H9 (cell line): ENCODE measurements around the gene HECW1. TPM values are rescaled to one million over a fixed set of nuclear protein-coding genes. Genes with fewer than 3 reads are reported as not detected.

Experiments used
- DNase-seq: peaks from one replicate; pipeline ENCODE4 v3.0.0-alpha.2; 2017
- H2AFZ ChIP-seq: one replicate; pipeline ENCODE4 v1.6.1; 2013; ENCODE audit warnings: mild to moderate bottlenecking, low read length, control low read depth, moderate library complexity
- H2AK5ac ChIP-seq: 2 replicates; pipeline ENCODE4 v1.6.1; 2013; ENCODE audit warnings: low read length, control low read depth, mixed read lengths; ENCODE audit not compliant: insufficient read length
- H2BK120ac ChIP-seq: one replicate; pipeline ENCODE4 v1.6.1; 2013; ENCODE audit warnings: low read depth, mild to moderate bottlenecking, low read length, control low read depth, inconsistent platforms; ENCODE audit not compliant: poor library complexity, severe bottlenecking
- H2BK12ac ChIP-seq: 2 replicates; pipeline ENCODE4 v1.6.1; 2013; ENCODE audit warnings: low read length, control low read depth, mixed read lengths, low read depth; ENCODE audit not compliant: insufficient read length
- H2BK15ac ChIP-seq: 2 replicates; pipeline ENCODE4 v1.6.1; 2013; ENCODE audit warnings: low read depth, low read length, control low read depth
- H2BK20ac ChIP-seq: one replicate; pipeline ENCODE4 v1.6.1; 2013; ENCODE audit warnings: low read depth, mild to moderate bottlenecking, low read length, control low read depth, inconsistent platforms; ENCODE audit not compliant: poor library complexity, severe bottlenecking
- H2BK5ac ChIP-seq: 2 replicates; pipeline ENCODE4 v1.6.1; 2013; ENCODE audit warnings: low read length, control low read depth, mixed read lengths; ENCODE audit not compliant: insufficient read length
- H3K14ac ChIP-seq: 2 replicates; pipeline ENCODE4 v1.6.1; 2013; ENCODE audit warnings: low read length, control low read depth; ENCODE audit not compliant: insufficient read depth
- H3K18ac ChIP-seq: 2 replicates; pipeline ENCODE4 v1.6.1; 2013; ENCODE audit warnings: low read depth, mild to moderate bottlenecking, mixed read lengths, low read length, control low read depth; ENCODE audit not compliant: insufficient read length
- H3K23ac ChIP-seq: 2 replicates; pipeline ENCODE4 v1.6.1; 2013; ENCODE audit warnings: low read length, control low read depth, mixed read lengths, low read depth; ENCODE audit not compliant: insufficient read length
- H3K23me2 ChIP-seq: 2 replicates; pipeline ENCODE4 v1.6.1; 2013; ENCODE audit warnings: low read depth, mild to moderate bottlenecking, mixed read lengths, low read length, control low read depth; ENCODE audit not compliant: insufficient read length, poor library complexity, severe bottlenecking
- H3K27ac ChIP-seq: 2 replicates; pipeline ENCODE4 v1.5.1; 2013; ENCODE audit warnings: low read length, control low read depth, mixed read lengths, low read depth; ENCODE audit not compliant: insufficient read length
- H3K27me3 ChIP-seq: 2 replicates; pipeline ENCODE4 v1.6.1; 2013; ENCODE audit warnings: low read length, control low read depth, inconsistent platforms; ENCODE audit not compliant: insufficient read depth
- H3K4ac ChIP-seq: 2 replicates; pipeline ENCODE4 v1.6.1; 2013; ENCODE audit warnings: low read depth, mild to moderate bottlenecking, control low read depth, inconsistent platforms, low read length, moderate library complexity
- H3K4me1 ChIP-seq: 2 replicates; pipeline ENCODE4 v1.6.1; 2013; ENCODE audit warnings: low read length, control low read depth, inconsistent platforms; ENCODE audit not compliant: insufficient read depth
- H3K4me2 ChIP-seq: 2 replicates; pipeline ENCODE4 v1.6.1; 2013; ENCODE audit warnings: low read length, control low read depth, mixed read lengths; ENCODE audit not compliant: insufficient read length, insufficient read depth
- H3K56ac ChIP-seq: 2 replicates; pipeline ENCODE4 v1.6.1; 2013; ENCODE audit warnings: low read depth, mild to moderate bottlenecking, mixed read lengths, low read length, control low read depth; ENCODE audit not compliant: insufficient read length
- H3K79me1 ChIP-seq: 2 replicates; pipeline ENCODE4 v1.6.1; 2013; ENCODE audit warnings: low read depth, mild to moderate bottlenecking, moderate library complexity, low read length, control low read depth, inconsistent platforms; ENCODE audit not compliant: insufficient read depth, poor library complexity, severe bottlenecking
- H3K79me2 ChIP-seq: 2 replicates; pipeline ENCODE4 v1.6.1; 2013; ENCODE audit warnings: low read length, control low read depth, inconsistent platforms; ENCODE audit not compliant: insufficient read depth
- H3K9ac ChIP-seq: 2 replicates; pipeline ENCODE4 v1.6.1; 2013; ENCODE audit warnings: low read length, control low read depth, mixed read lengths; ENCODE audit not compliant: insufficient read length; ENCODE audit errors: extremely low read depth
- H3K9me3 ChIP-seq: one replicate; pipeline ENCODE4 v1.6.1; 2013; ENCODE audit warnings: low read depth, low read length, inconsistent platforms; ENCODE audit not compliant: control insufficient read depth
- H3T11ph ChIP-seq: one replicate; pipeline ENCODE4 v1.6.1; 2013; ENCODE audit warnings: mild to moderate bottlenecking, low read length, control low read depth, inconsistent platforms
- H4K20me1 ChIP-seq: one replicate; pipeline ENCODE4 v1.6.1; 2013; ENCODE audit not compliant: control insufficient read depth, insufficient read length, insufficient read depth
- H4K5ac ChIP-seq: 2 replicates; pipeline ENCODE4 v1.6.1; 2013; ENCODE audit warnings: low read depth, mild to moderate bottlenecking, mixed read lengths, low read length, control low read depth; ENCODE audit not compliant: insufficient read length
- H4K8ac ChIP-seq: replicated peaks from 2 replicates; pipeline ENCODE4 v1.6.1; 2013; ENCODE audit warnings: low read length, control low read depth, mixed read lengths, low read depth; ENCODE audit not compliant: insufficient read length
- H4K91ac ChIP-seq: 2 replicates; pipeline ENCODE4 v1.6.1; 2013; ENCODE audit warnings: low read depth, mild to moderate bottlenecking, moderate library complexity, mixed read lengths, low read length, control low read depth; ENCODE audit not compliant: insufficient read length
- H3K27ac Mint-ChIP-seq, 3 experiments: 2 replicates in 2 of 3; 3 replicates in 1 of 3; pipeline ENCODE4 v1.8.0; 2020 to 2021; ENCODE audit warnings: mixed read lengths in 3 of 3, mild to moderate bottlenecking in 1 of 3, moderate library complexity in 1 of 3
- H3K27me3 Mint-ChIP-seq: 2 replicates; pipeline ENCODE4 v1.8.0; 2021; ENCODE audit warnings: low read depth, mild to moderate bottlenecking, moderate library complexity, mixed read lengths
- H3K36me3 Mint-ChIP-seq, 3 experiments: 2 replicates in 2 of 3; 3 replicates in 1 of 3; pipeline ENCODE4 v1.8.0; 2020 to 2021; ENCODE audit warnings: low read depth in 3 of 3, mixed read lengths in 3 of 3; ENCODE audit not compliant: insufficient read depth in 1 of 3
- H3K4me1 Mint-ChIP-seq, 2 experiments: 2 replicates each; pipeline ENCODE4 v1.8.0; 2020; ENCODE audit warnings: mixed read lengths in 2 of 2
- H3K4me3 Mint-ChIP-seq, 2 experiments: 2 replicates in 1 of 2; 3 replicates in 1 of 2; pipeline ENCODE4 v1.8.0; 2020 to 2021; ENCODE audit warnings: mild to moderate bottlenecking in 2 of 2, mixed read lengths in 2 of 2, moderate library complexity in 1 of 2
- H3K9me3 Mint-ChIP-seq, 2 experiments: 2 replicates in 1 of 2; 3 replicates in 1 of 2; pipeline ENCODE4 v1.8.0; 2020; ENCODE audit warnings: mild to moderate bottlenecking in 2 of 2, mixed read lengths in 2 of 2, moderate library complexity in 1 of 2
- CTCF ChIP-seq: fragments of 200-600 bp; sonication (generic); conservative IDR thresholded peaks from 3 replicates; pipeline ENCODE4 v1.8.0; 2021; ENCODE audit warnings: antibody characterized with exemption, mild to moderate bottlenecking
- WGBS: extraction: QIAGEN DNeasy Blood & Tissue Kit; methylation state at CpG from one replicate; pipeline ENCODE4 v1.1.7; 2013; ENCODE audit warnings: missing lambda C conversion rate, low lambda C conversion rate, mixed read lengths; ENCODE audit not compliant: insufficient read length; ENCODE audit errors: extremely low coverage; 5-methylcytosine and 5-hydroxymethylcytosine counted together
- total RNA-seq: library from RNA; stranded (reverse); gene quantifications from 2 replicates; pipeline ENCODE4 v1.2.1, GENCODE V29; 2021

The HECW1 gene
- total RNA-seq, 1 experiment from 2014 or later: 5.0 TPM

GRCh38 chr7:43577485-43577951 lies 465.1 kb downstream of the HECW1 start:
- Mint-ChIP-seq H3K4me3 (no peak overlapping the region), H3K27ac (peak overlapping the region in 1 of 3 experiments; percentile 93; a peak in 2 of 7 replicates), H3K36me3 (no peaks in the 10 kb centered on the region), H3K27me3 (peaks cover 2% of the 10 kb centered on the region; the same call in 1 of the 2 replicates), H3K4me1 (peaks cover 16 to 17% of the 10 kb centered on the region in 2 experiments), H3K9me3 (peaks cover 0 to 3% of the 10 kb centered on the region in 2 experiments; a peak in 2 of 5 replicates)
- H3K4ac ChIP-seq: peak overlapping the region; percentile 54; the same call in 1 of the 2 replicates
- H2BK15ac ChIP-seq: no peak overlapping the region
- peak; percentile 67 for DNase-seq
- H3K9ac ChIP-seq: no peak overlapping the region
- no peak overlapping the region for H2BK12ac ChIP-seq
- no peak overlapping the region for H3T11ph ChIP-seq
- H4K5ac ChIP-seq: no peak overlapping the region
- no peak overlapping the region for H2AK5ac ChIP-seq
- TF ChIP-seq CTCF: no peak
- no peak overlapping the region for H4K8ac ChIP-seq
- H3K56ac ChIP-seq: no peak overlapping the region
- H3K27ac ChIP-seq: no peak overlapping the region
- no peak overlapping the region for H2AFZ ChIP-seq
- H3K14ac ChIP-seq: 0 out of 2 replicates have a peak overlapping the region, but pooled peaks have one; percentile 47
- no peaks in the 10 kb centered on the region for H4K20me1 ChIP-seq
- peak overlapping the region; percentile 86 for H2BK120ac ChIP-seq
- no peaks in the 10 kb centered on the region for H3K23me2 ChIP-seq
- no peak overlapping the region for H3K18ac ChIP-seq
- no peak overlapping the region for H2BK5ac ChIP-seq
- H4K91ac ChIP-seq: no peak overlapping the region
- WGBS: no CpG with 5 or more reads among the region's 6 CpGs
- no peak overlapping the region for H2BK20ac ChIP-seq
- no peaks in the 10 kb centered on the region for H3K79me2 ChIP-seq
- no peaks in the 10 kb centered on the region for H3K27me3 ChIP-seq
- H3K9me3 ChIP-seq: no peaks in the 10 kb centered on the region
- no peak overlapping the region for H3K23ac ChIP-seq
- H3K4me1 ChIP-seq: peaks cover 4% of the 10 kb centered on the region; the same call in 1 of the 2 replicates
- no peak overlapping the region for H3K4me2 ChIP-seq
- H3K79me1 ChIP-seq: no peaks in the 10 kb centered on the region
